Measurements from ENCODE around the gene PLXNB2.

- TF ChIP-seq CTCF (IDR thresholded peaks at IDR 0.05) (no peak), POLR2A (IDR thresholded peaks at IDR 0.05) (no peak)
Observed at GRCh38 chr22:50319503-50319951, 12.1 kb upstream of the PLXNB2 start.
